Raji (cell line): Measurements from ENCODE around the gene SPACA6.

ENCODE experiments used
- POLR2A ChIP-seq: IDR thresholded peaks from 2 replicates; pipeline ENCODE4 v1.6.1; 2011; ENCODE audit warnings: low read depth, low read length, control low read depth; ENCODE audit not compliant: insufficient read depth

The SPACA6 gene

DNA sequence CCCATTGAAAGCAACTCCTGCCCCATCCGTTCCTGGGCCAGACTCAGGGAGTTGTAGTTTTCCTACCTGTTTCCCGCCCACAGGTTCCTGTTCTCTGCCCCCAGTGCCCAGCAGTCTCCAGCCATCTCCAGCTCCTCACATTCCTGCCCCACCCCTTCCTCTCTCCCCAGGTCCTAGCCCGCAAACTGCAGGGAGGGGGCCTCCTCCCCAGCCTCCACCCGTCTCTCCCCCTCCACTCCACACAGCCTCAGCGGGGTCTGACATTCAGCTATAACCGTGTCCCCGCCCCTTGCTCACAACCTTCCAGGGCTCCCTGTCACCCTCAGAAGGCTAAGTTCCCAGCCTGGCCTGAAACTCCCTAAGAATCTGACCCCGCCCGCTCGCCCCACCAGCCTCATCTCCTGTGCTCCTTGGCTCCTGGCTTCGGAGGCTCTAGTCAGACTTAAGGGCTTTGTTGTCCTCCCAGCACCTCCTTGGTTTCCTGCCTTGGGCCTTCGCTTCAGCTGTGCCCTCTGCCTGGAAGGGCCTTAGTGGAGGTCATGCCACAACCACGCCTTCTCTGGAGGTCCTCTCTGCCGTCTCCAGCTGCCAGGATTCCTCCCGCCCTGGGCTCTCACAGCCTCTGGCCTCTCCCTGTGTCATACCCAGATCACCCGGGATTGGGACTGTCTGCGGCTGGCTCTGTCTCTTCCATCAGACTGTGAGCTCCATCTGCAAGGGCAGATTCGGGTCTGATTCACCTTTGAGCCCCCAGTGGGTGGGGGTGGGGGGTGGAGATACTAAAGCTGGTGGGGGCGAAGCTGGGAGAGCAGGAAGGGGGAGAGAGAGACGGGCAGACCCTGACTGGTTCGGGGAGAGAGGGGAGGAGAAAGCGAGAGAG is 5.1 kb upstream of the SPACA6 start:
- TF ChIP-seq POLR2A: no peak

DNA sequence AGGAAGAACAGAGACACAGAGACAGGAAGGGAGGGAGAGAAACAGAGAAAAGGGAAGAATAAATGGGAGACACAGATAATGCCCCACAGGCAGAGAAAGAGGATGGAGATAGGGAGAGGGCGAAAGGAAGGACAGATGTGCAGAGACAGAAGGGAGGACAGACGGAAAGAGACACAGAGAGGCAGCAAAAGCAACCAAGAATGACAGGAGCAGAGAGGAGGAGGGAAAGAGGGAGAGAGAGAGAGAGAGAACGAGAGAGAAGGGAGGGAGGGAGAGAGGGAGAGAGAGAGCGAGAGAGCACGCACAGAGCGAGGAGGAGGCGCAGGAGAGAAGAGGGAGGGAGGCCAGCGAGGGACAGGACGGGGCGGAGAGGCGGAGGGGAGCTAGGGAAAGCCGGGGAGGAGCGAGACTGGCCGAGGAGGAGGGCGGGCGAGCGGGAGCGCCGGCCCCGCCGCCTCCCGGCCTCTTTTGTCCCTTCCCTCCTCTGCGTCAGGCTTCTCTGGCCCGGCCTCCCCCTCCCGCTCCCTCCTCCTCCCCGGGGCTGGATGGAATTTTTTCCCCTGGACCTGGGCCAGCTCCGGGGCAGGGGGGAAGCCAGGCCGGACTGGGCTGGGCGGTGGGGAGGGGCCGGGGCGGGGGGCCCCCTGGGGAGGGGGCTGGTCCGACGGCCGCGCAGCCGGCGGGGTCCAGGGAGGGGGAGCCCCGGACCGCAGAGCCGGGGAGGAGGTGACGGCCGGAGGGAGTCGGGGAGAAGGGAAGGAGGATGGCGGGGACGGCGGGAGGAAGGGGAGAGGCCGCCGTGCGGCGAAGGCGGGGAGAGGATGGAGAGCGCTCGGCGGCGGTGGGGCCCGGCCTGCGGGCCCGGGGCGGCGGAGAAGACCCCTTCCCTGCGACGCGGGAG is 4.2 kb upstream of the SPACA6 start:
- no peak for TF ChIP-seq POLR2A

DNA sequence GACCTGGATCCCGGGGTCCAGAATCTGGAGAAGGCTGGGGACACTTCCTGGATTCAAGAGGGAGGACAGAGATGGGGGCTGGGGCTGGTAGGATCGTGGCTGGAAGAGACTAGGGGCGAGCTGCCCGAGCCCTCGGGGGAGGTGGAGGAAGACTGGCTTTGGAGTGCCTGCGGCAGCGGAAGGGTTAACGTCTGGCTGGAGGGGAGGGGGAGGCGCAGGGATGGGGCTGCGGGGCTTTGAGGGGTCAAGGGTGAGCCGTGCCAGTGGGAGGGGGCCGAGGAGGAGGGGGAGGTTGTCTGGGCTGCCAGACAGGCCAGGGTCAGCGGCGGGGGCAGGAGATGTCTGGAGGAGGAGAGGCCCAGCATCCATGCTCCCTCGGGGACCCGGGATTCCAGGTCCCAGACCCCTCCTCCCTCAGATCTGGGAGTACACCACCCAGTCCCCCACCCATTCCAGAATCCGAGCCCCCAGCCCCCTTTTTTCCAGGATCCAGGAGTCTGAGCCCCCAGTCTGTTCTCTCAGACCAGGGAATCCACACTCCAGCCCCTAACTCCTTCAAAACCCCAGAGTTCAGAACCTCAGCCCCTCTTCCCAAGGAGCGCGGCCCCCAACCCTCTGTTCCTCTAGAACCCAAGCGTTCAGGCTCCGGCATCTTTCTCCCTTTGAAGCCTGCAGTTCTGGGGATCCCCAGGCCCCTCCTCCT is 3.2 kb upstream of the SPACA6 start:
- no peak for TF ChIP-seq POLR2A

DNA sequence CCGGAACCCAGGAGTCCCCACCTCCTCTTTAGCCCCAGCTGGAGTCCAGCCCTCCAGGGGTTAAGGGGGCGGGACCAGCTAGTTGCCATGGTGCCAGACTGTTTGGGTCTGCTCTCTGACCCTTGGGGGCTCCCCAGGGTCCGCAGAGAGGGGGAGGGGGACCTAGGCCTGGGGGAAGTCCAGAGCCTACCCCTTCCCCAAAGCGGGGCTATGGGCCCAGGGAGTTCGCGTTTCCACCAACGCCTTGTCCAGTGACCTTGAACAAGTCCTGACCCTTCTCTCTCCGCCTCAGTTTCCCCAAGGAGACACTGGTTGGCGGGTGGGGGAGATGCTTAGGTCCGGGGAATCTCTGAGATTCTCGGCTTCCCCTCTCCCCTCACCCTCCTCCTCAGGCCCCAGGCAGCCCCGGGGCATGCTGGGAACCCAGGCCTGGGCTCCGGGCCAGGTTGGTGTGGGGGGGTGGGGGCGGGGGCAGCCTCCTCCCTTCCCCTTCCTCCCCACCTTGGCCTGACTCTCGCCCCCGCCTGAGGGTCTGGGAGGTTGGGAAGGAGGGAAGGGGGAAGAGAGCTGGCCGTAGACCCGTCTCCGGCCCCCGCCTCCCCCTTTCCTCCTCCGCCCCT is 2.6 kb upstream of the SPACA6 start:
- TF ChIP-seq POLR2A: no peak

DNA sequence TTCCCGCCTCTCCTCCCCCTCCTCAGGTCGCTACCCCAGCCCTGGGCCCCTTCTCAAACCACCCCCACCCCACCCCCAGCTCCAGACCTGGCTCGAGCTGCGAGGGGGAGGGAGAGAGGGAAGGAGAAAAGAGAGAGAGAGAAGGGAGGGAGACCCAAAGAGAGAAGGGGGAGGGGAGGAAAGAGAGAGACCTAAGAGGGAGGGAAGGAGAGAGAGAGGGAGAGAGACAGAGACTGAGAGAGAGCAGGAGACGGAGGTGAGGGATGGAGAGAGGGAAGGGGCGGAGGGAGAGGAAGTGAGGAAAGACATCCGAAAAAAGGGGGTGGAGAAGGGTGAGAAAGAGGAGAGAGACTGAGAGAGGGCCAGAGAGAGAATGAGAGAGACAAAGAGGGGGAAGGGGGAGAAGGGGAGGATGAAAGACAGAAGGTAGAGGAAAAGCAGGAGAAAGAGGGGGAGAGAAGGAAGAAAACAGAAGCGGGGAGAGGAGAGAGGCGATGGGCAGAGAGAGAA is 2.0 kb upstream of the SPACA6 start:
- TF ChIP-seq POLR2A: no peak

DNA sequence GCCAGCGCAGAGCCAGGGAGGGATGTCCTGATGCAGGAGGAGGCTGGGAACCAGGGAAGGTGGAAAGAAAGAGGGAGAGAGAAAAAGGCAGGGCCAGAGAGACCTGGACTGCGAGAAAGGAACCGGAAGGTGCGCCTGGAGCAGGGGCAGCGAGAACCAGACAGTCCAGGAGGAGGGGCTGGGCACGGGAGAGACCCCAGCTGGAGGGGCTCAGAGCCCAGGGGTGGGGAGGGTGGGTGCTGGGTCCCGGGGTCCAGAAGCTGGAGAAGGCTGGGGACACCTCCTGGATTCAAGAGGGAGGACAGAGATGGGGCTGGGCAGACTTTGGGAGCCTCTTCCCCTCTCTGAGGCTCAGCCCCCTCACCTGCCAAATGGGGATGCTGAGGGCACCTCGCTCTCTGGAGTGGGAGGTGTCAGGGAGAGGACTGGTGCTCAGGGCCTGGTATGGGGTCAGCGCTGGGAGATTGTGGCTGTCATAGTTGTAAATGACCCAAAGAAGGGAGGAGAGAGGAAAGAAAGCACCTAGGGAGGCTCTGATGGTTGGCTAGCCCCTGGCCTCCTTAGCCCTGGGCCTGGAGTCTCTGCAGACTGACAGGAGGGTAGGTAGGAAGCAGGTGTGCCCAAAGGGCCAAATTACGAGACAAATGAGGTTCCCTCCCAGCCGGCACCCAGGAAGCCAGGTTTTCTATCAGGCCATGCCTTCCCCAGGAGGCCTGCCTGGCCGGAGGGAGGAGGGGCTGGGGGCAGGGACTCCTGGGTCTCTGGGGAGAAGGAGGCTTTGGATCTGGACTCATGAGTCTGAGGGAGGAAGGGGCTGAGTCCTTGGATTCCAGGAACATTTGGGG is 1.3 kb upstream of the SPACA6 start:
- no peak for TF ChIP-seq POLR2A

DNA sequence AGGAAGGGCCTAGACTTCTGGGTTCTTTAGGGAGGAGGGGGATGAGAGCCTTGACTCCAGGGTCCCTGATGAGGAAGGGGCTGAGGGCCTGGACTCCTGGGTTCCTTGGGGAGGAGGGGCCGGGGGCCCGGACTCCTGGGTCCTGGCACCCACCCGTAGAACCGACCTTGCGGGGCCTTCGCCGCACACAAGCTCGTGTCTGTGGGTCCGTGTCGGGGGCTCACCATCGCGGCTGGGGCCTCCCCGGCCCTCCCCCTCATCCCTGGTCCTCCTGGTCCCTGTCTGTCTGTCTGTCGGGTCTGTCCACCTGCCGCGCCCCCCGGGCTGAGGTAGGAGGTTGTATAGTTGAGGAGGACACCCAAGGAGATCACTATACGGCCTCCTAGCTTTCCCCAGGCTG is 662 bp upstream of the SPACA6 start:
- TF ChIP-seq POLR2A: no peak

DNA sequence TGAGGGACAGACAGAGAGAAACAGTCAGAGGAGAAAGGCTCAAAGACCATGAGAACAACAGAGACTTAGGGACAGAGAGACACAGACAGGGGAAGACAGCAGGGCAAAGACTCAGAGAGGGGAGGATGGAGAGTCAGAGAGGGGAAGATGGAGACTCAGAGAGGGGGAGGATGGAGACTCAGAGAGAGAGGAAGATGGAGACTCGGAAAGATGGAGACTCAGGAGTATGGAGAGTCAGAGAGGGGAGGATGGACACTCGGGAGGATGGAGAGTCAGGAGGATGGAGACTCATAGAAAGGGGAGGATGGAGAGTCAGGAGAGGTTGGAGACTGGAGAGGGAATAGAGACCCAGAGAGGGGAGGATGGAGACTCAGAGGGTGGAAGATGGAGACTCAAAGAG is 689 bp downstream of the SPACA6 start:
- no peak for TF ChIP-seq POLR2A

DNA sequence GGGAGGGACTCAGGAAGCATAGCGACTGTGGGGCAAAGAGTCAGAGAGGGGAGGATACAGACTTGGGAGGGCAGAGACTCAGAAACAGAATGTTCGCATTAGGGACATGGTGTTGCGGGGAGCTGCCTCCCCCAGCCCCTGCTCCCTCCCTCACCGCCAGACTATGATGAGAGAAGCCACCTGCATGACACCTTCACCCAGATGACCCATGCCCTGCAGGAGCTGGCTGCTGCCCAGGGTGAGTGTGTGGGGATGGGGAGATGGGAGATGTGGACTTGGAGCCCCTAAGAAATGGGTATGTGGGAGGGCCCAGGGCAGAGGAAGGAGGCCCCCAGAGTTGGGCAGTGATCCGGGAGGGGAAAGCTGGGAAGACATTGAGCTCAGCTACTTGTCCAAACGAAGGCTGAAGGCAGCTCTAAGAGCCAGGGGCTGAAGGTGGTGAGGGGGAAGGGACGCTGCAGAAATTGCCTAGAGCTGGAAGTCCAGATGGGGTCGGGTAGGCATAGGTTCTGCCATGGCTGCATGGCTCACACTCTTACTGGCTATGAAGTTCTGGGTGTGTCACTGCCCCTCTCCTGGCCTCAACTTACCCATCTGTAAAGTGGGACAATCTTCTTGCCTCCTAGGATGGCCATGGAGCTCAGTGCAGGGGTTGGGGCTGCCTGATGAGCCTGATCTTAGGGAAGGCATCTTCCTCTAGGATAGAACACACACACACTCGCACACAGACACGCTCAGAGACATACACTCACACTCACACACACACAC is 1.4 kb downstream of the SPACA6 start:
- no peak for TF ChIP-seq POLR2A

DNA sequence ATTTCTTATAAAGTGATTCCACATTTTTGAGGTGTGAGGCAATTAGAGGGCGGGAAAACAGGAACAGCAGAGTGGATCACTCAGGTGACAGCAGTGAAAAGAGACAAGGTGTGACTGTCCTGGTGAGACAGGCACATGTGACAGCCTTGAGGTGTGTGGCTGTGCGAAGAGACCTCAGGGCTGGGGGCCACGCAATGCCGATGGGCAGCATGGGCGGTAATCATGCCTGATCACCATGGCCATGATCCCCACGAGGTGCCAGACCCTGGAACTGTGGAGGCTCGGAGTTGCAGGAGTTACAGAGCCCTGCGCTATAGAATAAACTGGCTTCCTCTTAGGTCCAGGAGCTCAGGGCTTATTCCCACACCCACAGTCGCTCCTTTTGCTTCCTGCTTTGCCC is 2.0 kb downstream of the SPACA6 start:
- no peak for TF ChIP-seq POLR2A

DNA sequence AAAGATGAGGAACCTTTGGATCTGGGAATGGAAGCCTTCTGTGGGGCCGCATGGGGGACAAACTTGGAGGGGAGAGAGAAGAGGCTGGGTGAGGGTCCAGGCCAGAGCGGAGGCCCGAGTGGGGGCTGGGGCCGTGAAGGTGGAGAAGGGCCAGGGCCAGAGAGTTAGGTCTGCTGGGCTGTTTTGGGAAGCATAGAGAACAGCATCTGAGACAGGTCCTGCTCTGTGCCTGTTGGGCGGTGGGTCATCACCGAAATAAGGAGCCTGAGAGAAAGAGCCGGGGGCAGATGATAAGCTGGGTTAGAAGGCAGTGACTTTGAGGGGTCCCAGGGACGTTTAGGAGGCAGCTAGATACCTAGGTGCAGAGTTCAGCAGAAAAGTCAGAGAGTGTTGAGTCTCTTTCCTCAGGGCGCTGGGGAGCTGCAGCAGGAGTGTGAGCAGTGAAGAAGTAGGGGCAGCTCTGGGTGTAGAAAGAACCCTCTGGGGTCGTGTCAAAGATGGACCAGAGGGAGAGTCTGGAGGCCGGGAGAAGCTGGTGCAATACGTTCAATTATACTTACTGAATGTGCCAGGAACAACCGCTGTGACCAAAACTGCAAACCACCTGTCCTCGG is 2.7 kb downstream of the SPACA6 start:
- TF ChIP-seq POLR2A: no peak

DNA sequence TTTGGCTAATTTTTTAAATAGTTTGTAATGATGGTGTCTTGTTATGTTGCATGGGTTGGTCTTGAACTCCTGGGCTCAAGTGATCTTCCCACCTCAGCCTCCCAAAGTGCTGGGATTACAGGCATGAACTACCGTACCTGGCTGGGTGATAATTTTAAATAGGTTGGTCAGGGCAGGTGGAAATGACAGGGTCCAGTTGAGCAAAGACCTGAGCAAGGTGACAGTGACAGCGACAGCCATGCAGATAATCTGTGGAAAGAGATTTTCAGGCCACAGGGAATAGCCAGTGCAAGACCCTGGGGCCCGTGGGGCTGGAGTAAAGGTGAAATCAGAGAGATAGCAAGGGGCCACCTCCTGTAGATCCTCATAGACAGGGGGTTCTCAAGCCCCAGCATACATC is 3.5 kb downstream of the SPACA6 start:
- TF ChIP-seq POLR2A: no peak
